Measurements from ENCODE around the gene NPL.

The NPL gene

DNA sequence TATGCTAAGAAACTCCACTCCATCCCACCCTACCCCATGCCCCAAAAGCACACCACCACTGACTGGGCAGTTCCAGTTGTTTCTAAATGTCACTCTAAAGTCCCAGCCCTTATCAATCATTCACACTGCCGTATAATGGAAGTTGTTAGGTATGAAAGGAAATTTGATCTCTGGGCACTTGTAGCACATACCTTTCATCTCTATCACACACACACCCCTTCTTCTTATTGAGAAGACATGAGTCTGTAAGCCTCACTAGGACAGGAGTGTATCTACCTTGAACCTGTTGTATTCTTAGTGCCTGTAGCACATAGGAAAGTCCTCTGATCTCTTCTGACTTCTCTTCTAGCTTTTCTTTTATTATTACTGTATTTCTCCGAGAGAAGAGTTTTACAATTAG lies 27.3 kb downstream of the NPL start:
- DNase-seq (ENCODE audit: low read depth), result no peak

DNA sequence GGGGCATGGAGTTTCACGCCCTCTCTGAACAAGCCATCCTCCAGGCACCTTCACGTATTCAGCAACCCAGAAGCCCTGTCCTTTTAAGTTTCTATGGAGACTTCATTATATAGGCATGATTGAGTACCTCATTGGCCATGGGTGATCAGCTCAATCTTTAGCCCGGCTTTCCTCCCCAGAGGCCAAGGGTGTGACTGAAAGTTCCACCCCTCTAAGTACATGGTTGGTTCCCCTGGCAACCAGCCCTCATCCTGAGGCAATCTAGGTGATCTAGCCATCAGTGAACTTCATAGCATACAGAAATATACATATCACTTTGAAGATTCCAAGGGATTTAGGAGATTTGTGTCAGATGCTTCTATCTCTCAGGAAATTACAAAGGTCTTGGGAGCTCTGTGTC lies 28.2 kb downstream of the NPL start:
- DNase-seq (ENCODE audit: low read depth), result no peak

DNA sequence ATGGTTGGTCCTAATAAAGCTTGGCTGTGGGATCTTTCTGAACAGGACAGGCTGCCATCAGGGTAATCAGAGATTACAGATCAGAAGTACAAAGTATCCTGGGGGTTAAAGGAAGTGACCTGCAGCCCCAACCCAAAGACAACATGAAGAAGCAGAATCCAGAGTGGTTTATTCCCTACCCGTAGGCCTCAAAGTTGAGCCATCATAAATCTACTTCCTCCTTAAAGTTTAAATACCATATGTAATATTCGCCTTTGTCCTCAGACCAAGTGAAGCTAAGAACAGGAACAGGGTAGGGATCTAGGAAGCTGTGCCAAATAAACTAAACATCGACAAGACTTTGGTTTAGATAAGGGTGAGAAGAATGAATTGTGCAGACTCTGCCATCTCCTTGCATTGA lies 33.6 kb downstream of the NPL start:
- no peak for DNase-seq (ENCODE audit: low read depth)

DNA sequence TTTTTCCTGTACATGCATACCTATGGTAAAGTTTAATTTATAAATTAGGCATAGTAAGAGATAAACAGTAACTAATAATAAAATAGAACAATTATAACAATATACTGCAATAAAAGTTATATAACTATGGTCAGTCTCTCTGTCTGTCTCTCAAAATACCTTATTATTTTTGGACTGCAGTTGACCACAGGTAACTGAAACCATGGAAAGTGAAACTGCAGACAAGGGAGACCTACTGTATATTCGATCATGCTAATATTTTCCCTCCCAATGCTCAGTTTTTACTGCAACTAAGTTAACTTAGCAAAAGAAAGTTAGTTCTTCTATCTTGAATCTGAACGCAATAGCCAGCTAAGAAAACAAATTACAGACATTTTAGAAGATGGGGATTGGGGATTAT lies 37.3 kb downstream of the NPL start:
- DNase-seq (ENCODE audit: low read depth), result no peak

DNA sequence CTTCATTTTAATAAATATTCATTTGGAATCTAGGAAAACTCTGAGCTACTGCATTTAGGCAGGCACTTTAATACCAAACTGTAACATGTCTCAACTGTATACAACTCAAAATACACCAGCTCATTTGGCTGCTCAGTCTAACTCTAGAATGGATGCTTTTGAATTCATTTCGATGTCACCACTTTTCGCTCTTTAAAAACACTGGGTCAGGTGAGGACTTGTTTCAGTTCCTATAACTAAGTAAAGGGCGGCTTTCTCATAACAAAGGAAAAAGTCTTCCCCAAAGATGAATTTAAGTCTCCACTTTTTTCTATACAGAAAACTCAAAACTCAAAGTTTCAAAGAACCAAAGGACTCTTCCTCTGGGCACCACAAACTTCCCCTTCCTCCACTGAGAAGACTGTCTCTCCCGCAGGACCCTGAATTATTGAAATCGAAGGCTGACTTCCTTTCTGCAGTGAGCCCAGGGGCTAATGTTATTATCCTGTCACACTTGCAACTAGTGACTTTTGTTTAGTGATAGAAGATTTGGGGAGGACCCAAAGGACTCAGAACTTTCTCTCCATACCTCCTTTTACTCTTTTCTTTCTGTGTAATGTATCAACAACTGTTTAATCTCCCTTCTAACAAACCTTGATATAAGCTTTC lies 39.8 kb downstream of the NPL start:
- no peak for DNase-seq (ENCODE audit: low read depth)

DNA sequence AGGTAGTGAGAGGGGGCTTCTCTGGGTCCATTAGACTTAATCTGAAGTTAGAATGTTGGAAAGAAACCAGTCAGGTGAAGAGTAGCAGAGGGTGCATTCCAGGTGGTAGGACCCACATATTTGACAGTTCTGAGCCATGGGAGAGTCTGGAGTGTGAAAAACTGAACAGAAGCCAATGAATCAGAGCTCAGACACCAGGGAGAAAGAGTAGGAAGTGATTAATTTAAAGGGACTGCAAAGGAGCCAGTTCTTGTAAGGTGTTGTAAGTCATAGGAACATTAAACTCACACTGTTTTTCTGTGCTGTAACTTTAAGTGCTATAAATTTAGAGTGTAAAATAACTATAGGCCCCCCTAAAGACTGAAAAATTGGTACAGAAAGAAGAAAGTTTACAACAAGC lies 43.7 kb downstream of the NPL start:
- DNase-seq (ENCODE audit: low read depth), result no peak

DNA sequence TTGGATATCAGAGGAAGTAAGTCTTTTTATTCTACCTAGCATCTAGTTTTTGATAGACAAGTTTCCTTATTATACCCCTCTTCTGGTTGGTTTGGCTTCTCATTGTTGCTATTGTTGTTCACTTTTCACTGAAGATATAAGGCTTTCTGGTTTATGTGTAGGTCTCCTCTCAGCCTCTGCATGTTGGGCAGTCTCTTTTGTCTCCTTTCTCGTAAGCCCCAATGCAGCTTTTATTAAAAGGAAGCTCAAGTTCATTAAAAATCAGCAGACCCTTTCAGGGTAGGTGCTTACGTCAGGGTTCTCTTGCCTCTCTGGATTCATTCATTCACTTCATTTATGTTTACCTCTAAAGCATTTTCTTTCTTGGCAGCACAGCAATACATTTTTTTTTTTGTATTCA lies 44.8 kb downstream of the NPL start:
- DNase-seq (ENCODE audit: low read depth), result no peak

DNA sequence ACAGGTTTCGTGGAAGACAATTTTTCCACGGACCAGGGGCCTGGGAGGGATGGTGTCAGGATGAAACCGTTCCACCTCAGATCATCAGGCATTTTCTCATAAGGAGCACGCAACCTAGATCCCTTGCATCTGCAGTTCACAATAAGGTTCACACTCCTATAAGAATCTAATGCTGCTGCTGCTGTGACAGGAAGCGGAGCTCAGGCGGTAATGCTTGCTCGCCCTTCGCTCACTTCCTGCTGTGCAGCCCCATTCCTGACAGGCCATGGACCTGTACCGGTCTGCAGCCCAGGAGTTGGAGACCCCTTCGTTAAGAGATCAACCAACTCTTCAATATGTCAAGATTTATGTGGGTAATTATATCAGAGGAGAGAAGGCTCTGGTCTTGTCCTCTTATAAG lies 46.2 kb downstream of the NPL start:
- DNase-seq (ENCODE audit: low read depth), result no peak

DNA sequence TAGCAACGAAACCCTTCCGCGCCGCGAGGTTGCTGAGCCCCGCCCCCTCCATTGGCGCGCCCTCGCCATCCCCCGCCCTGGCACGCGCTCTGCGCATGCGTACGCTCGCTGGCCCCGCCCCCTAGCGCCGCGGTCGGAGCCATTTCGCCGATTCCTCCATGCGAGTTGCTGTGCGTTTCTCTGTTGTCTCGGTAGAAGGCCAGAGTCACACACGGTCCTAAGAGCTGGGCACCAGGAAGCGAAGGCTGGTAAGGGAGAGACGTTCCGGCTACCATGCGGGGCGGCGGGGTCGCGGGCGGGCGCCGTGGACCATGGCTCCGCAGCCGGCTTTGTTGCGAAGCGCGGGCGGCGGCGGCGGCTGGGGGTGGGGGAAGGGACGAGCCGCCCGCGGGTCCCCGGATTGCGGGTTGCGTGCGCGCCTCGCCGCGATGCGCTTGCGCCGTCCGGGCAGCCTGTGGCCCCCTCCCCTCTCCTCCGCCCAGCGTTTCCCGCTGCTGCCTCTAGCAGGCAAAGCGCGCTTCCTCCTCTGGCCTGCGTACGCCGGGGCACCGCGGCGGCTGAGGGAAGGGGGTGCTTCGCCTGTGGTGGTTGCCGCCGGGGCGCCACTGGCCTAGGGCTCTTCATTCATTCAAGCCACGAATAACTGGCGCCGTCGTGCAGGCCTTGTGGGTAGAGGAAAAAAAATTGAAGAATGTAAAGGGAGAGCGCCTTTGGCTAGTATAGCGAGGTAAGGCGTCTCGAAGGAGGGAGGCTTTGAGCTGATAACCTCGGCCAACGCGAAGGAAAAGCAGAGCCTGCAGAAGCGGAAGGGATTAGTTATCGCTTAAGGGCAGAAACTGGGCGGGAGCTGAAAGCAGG lies 49.9 kb downstream of the NPL start, which contains the start of gene DHX9:
DHX9 (plus strand) TSS at position 139 of the 858 bp plus-strand sequence. CDS start 3,220 bp downstream, outside the sequence.
- peak; percentile 34 for DNase-seq (ENCODE audit: low read depth)

DNA sequence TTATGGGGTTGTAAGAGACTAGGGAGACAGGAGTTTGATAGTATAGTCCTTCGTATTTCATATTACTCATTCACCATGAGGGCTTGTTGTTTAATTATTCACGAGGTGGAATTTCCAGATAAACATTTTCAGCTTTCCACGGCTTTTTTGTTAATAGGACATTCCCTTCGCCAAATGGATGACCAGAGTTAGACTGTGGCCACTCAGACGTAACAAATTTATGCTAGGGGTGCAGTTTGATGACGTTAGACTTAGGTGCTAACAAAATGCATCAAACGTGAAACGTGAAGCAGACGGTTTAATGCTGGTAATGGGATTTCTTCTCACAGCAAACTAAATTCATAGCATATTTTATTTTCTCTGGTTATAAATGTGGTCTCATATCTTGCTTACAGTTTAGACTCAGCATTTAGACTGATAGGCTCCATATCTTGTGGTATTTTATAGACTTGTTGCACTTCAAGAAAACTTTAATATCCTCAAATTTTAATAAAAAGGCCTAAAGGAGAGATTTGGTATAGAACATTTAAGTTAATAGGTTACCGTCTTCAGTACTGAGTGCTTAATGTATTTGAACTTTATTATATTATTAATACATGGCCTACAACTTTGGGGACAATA lies 51.9 kb downstream of the NPL start:
- DNase-seq (ENCODE audit: low read depth), result no peak

DNA sequence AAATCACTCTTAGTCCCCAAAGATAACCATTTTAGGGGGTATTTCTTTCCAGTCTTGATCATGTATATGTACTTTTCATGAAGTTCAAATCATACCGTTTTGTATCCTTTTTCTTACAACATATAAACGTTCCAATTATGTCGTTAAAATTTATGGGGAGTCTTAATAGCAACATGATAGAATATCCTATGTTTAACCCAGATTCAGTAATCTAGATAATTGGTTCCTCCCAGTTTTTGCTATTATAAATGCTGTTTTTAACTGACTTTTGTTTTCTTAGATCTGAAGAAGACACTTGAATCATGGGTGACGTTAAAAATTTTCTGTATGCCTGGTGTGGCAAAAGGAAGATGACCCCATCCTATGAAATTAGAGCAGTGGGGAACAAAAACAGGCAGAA lies 52.7 kb downstream of the NPL start:
- no peak for DNase-seq (ENCODE audit: low read depth)

DNA sequence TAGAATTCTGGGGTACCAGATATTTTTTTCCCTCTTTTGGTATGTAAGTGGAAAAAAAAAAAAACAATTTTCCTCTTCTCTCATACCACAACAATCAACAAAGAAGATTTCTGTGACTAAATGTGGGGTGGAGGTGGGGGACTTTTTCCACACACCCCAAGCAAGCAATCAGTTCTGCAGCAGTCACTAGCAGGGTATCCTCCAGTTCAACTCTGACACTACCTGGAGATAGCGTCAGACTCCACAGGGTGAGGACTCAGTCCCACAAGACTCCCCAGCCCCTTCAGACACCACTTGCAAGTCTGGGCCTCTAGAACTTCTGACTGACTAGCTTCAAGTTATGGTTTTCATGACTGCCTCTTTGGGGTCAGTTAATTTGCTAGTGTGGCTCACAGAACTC lies 55.8 kb downstream of the NPL start:
- no peak for DNase-seq (ENCODE audit: low read depth)

DNA sequence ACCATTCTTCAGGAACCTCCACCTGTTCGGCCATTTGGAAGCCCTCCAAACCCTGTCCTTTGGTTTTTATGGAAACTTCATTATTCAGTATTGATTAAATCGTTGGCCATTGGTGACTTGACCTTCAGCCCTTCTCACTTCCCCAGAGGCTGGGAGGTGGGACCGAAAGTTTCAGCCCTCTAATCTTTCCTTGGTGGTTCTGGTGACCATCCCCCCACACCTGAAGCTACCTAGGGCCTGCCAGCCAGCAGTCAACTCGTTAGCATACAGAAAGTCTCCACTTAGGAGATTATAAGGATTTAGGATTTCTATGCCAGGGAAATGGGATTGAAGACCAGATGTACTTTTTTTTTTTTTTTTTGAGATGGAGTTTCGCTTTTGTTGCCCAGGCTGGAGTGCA lies 56.3 kb downstream of the NPL start:
- DNase-seq (ENCODE audit: low read depth), result no peak

DNA sequence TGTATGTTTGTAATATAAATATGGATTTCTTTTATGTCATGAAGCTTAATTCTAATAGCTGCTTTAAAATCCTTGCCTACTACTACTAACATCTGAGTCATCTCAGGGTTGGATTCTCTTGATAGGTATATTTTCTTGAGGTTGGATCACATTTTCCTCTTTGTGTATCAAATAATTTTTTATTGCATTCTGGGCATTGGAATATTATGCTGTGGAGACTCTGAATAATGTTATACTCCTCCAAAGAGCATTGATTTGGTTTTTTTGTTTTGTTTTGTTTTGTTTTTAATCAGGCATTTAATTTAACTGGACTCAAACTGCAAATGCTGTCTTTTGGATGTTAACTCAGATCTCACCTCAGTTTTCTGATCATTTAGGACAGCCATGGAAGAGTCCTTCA lies 57.5 kb downstream of the NPL start:
- no peak for DNase-seq (ENCODE audit: low read depth)

DNA sequence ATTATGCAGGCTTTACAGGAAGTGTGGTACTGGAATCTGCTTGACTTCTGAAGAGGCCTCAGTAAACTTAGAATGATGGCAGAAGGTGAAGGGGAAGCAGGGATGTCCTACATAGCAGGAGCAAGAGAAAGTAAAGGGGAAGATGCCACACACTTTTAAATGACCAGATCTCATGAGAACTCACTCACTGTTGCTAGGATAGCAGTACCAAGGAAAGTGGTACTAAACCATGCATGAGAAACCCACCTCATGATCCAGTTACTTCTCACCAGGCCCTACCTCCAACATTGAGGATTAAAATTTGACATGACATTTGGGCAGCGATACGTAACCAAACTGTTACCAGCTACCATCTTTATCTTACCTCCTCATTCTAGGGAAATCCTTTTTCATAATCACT lies 59.2 kb downstream of the NPL start:
- no peak for DNase-seq (ENCODE audit: low read depth)

DNA sequence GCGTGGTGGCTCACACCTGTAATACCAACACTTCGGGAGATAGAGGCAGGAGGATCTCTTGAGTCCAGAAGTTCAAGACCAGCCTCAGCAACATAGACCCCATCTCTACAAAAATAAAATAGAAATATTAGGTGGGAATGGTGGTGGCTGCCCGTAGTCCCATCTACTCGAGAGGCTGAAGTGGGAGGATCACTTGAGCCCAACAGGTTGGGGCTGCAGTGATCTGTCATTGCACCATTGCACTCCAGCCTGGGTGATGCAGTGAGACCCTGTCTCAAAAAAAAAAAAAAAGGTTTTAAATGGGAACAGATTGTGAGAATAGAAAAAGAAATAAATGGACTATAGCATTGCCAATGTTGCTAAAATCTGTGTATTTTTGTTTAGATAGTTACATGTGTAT lies 60.7 kb downstream of the NPL start:
- DNase-seq (ENCODE audit: low read depth), result no peak

DNA sequence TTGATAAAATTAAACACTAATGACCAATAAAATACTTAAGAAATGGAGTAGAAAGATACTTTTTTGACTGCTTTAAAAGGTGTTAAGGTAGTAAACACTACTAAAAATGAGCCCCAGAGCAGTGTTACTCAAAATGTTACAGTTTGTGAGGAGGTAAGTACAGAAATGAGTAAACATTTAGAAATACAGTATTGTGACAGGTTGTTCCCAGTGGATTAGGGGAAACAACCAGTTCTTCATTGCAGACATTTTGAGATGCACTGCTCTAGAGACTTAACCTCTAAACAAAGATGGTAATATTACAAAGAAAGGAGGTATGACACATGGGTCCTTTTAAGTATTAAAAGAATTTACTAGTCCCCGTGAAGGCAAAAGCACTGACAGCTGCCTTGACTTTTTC lies 62.3 kb downstream of the NPL start:
- no peak for DNase-seq (ENCODE audit: low read depth)

DNA sequence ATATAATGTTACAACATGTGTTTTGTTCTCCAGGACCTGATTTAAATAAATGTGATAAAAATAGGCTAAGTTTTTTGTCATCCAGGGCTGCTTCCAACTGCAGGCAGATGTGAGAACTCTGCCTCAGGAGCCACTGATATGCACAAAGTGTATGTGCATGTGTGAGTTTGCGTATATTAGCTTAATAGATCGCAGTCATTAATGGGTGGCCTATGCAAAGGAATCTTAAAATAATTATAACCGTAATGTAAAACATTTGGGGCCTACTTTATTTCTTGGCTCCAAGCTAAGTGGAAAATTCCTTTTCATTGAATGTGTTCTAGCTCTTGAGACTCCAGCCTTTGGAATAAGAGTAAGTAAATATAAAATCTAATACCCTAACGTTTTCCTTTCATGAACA lies 66.3 kb downstream of the NPL start:
- DNase-seq (ENCODE audit: low read depth), result no peak

DNA sequence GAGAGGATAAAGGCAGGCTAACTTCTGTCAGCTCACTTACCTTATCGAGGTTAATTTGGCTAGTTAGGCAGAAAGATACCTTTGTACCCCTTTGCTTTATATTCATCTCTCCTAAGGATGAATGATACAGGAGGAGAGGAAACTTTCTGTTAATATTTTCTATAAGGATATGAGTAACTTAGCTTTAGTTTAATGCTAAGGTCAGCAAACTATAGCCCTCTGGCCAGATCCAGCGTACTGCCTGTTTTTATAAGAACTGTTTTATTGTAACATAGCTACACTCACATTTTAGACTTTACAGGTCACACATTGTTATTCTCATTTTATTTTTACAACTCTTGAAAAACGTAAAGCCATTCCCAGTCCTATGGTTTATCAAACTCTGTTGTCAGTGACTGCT lies 67.6 kb downstream of the NPL start:
- no peak for DNase-seq (ENCODE audit: low read depth)

DNA sequence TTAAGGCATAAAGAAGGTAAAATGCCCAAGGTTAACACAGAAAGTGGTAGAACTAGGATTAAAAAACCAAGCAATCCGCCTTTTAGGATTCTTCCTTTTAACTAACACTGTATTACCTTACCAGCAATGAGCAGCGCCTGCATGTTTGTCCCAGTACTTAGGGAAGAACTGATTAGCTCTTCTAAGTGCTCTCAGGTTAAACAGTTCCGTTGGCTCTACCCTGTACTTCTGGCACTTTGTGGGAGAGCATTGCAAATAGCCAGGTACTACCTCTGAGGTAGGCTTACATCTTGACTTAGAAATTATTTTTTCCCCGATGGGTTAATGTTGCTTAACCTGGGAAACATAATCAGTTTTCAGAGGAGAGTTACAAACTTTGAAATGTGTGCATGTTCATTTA lies 71.1 kb downstream of the NPL start:
- DNase-seq (ENCODE audit: low read depth), result no peak

DNA sequence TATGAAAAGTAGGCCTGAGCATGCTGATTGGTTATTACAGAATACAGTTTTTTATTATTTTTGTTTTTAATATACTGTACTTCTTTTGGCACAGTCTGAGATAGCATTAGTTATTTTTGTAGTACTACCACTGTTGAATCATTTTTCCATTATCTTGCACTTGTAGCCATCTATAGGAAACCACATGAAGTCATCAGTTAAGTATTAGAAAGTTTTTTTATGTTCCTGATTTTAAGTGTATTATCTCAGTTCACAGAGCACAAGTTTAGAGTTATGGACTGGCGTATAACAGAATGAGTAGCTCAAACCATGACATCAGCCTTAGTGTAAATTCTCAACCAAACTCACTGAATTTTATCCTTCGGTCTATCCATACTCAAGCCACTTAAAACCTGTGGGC lies 72.4 kb downstream of the NPL start:
- DNase-seq (ENCODE audit: low read depth), result peak; percentile 67

DNA sequence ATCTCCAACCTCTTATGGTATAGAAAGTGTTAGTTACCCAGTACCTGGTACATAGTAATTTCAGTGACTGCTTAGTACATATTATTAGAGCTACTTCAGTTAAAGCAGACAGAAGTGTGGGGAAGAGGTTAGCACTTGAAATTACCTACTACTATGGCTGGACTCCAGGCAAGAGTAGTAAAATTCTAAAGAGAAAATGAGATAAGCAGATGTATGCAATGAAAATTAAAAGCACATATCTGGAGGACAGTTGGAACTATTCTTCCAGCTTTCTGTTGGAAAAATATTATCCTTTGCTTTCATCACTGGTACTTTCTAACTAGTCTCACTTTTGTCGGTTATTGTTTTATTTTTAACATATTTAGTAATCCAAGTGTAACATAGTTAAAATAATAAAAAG lies 73.3 kb downstream of the NPL start:
- no peak for DNase-seq (ENCODE audit: low read depth)

DNA sequence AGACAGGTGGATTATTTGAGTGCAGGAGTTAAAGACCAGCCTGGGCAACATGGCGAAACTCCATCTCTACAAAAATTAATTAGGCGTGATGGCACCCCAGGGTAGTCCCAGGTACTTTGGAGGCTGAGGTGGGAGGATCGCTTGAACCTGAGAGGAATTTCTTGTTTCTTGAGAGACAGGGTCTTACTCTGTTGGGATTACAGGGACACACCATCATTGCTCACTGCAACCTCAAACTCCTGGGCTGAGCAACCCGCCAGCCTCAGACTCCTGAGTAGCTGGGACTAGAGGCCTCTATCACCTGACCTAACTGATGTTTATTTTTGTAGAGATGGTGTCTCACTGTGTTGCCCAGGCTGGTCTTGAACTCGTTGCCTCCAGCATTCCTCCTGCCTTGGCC lies 74.4 kb downstream of the NPL start:
- DNase-seq (ENCODE audit: low read depth), result no peak

Data from non-pigmented ciliary epithelial cell (primary cell).